IPS DF 4.7 (cell line): ENCODE results near the gene KLK3.
"Not testable (repeated sequence)": the region's sequence is repeated elsewhere in the genome, so short reads cannot be mapped to it uniquely, and the experiment has no call there.

ENCODE experiments used
- DNase-seq: peaks from one replicate; pipeline ENCODE4 v3.0.0-alpha.2; 2013; ENCODE audit warnings: low spot score; ENCODE audit errors: extremely low read depth

The KLK3 gene

GRCh38 chr19:50861496-50862286, 7.0 kb downstream of the KLK3 start:
- DNase-seq: no peak

- no peak for DNase-seq
Measured at GRCh38 chr19:50869479-50869878, 14.8 kb downstream of the KLK3 start.

- DNase-seq: no peak
Measured at GRCh38 chr19:50870417-50871089, 15.8 kb downstream of the KLK3 start.

DNA sequence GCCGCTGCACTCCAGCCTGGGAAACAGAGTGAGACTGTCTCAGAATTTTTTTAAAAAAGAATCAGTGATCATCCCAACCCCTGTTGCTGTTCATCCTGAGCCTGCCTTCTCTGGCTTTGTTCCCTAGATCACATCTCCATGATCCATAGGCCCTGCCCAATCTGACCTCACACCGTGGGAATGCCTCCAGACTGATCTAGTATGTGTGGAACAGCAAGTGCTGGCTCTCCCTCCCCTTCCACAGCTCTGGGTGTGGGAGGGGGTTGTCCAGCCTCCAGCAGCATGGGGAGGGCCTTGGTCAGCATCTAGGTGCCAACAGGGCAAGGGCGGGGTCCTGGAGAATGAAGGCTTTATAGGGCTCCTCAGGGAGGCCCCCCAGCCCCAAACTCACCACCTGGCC, 18.3 kb downstream of the KLK3 start, which contains the start of gene KLK2:
Gene KLK2, plus strand, starts transcription at position 384 of the 400 bp plus-strand sequence. CDS start 35 bp downstream, outside the sequence.
- no peak for DNase-seq

GRCh38 chr19:50874211-50874610, 19.5 kb downstream of the KLK3 start:
- no peak for DNase-seq

GRCh38 chr19:50875795-50876422, 21.2 kb downstream of the KLK3 start:
- DNase-seq: no peak

DNA sequence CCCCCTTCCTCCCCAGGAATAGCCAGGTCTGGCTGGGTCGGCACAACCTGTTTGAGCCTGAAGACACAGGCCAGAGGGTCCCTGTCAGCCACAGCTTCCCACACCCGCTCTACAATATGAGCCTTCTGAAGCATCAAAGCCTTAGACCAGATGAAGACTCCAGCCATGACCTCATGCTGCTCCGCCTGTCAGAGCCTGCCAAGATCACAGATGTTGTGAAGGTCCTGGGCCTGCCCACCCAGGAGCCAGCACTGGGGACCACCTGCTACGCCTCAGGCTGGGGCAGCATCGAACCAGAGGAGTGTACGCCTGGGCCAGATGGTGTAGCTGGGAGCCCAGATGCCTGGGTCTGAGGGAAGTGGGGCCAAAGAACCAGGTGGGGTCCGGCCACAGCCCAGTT, 21.7 kb downstream of the KLK3 start:
- DNase-seq: no peak

- no peak for DNase-seq
Measured at GRCh38 chr19:50877338-50877737, 22.6 kb downstream of the KLK3 start.

GRCh38 chr19:50878851-50879250, 24.1 kb downstream of the KLK3 start:
- no peak for DNase-seq

- DNase-seq: no peak
Measured at GRCh38 chr19:50880241-50880640, 25.5 kb downstream of the KLK3 start.

DNA sequence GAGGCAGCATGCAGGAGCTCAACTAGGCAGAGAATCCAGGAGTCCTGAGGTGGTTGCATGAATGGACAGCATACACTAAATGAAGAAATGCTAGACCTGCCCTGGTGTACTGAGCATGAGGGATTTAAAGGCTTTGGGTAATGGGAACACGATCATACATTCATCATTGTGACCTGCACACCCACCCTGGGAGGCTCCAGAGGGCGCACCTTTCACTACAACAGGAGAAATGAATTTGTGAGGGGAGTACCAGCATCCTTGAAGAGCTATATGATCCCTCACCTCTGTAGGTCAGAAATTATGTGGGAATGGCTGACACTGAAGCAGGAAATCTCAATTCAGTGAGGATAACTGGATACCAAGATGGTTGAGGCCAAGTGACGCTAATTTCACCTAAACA, 27.5 kb downstream of the KLK3 start:
- DNase-seq: no peak

DNA sequence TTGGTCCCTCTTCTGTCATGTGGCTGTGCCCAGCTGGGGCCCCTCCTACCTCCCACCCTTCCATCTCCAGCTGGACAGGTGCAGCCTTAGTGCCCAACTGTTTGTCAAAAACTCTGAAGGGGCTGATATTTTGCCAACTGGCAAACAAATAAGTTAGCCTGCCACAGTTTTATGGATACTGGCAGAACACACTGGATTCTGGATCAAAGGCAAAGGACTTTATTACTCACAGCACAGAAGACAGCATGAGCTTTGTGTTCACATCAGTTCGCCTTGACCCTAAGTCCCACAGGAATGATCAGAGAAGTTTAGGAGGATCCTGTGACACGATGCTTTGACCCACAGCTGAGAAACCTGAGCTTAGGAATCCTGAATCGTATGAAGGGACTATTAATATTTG, 34.9 kb downstream of the KLK3 start:
- no peak for DNase-seq

DNA sequence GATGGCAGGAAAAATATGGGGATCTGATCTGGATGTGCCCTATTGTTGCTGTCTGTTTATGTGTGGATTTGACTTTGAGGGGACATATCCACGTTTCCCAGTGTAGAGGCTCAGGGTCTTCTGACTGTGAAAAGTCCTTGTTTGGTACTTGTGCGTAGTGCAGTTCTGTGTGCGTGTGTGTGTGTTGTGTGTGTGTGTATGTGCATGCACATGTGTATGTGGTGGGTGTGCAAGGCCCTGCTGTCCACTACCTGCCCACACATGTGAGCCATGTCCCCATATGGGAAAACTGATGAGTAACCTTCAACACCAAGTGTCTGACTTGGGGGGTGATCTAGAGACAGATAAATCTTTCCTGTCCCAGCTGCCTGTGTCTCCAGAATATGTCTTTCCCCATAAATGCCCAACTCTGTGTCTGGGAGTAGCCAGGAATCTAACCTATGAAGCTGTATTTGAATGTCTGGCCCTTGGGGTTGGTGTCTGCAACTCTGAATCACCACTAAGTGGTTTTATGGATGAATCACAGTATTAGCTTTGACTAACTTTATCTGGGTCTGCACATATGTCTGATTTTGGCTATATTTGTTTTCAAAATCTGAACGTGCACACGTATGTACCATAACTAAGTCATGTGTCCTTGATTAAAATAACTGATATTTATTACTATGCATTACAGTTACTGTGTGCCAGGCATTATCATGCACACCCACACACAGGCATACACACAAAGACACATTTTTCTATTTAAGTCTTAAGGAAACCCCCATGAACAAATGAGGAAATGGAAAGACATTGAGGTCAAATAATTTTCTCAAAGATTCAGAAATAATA, 35.9 kb downstream of the KLK3 start:
- DNase-seq: no peak

DNA sequence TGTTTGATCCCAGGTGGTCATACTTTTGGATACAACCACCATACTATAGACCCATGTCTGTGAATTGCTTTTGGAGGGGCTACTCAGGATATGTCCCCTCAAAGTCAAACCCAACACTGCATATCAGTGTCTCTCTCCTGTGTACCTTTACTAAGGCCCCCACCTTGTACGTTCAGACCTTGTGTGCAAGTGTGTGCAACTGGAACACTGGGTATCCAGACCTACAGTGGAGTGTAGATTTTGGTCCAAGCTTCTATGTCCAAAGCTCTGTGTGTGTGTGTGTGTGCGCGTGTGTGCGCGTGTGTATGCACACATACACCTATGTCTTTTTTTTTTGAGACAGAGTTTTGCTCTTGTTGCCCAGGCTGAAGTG, 36.5 kb downstream of the KLK3 start:
- no peak for DNase-seq

DNA sequence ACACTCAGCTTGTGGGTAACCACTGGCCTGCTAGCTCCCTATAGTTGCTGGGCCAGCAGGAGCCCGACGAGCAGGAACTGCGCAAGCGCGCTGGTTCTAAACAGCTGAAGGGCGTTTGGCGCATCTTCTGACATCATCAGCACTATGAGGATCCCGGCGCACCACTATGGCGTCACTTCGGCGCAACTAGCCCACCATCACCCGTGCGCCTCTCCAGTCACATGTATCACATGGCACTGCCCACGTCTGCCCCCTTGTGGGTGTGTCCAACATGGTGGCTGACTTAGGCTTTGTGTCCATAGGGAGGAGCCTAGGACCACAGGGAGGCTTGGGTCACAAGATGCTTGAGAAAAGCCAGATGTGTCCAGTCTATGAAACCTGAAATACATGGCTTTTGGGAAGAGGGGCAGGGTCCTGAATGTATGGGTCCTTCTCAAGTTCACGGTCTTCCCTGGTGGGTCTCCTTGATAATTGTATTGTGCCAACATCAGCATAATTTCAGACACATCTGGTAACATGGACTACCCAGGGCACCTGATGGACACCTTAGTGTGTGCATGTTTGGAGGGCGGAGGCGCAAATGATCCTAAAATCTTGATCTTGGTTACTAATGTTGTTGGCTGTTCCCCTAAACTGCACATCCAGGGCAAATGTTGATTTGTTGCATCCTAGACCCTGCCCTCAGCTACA, 38.5 kb downstream of the KLK3 start:
- peak; percentile 9 for DNase-seq

DNA sequence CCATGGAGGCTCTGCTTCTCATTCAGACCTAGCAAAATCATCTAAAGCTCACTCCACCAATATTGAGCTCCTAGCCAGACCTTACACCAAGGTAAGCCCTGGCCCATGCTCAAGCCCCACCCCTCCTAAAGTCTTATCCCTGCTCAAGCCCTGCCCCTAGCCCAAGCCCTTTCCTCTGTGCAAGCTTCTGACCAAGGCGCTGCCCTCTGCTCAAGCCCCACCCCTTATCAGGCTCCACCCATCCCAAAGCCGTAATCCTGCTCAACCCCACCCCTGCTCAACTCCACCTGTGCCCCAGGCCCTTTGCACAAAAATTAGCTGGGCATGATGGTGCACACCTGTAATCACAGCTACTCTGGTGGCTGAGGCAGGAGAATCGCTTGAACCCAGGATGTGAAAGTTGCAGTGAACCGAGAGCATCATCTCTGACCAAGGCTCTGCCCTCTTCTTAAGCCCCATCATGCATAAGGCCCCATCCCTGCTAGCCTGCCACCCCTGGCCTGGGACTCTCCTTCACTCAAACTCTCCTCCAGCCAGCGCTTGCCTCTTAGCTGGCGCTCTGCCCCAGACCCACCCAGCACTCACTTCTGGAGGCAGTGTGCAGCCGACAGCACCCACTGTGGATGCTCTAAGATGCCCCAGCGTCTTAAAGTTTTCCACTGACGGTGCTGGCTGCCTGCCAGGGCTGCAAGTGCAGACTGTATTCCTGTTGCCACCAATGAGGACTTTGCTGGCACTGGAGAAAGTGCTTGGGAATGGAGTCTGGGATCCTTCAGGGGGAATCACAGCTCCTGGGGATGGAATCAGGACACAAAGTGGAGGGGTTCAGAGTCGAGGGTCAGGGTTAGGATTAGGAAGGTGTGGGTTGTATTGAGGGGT, 40.0 kb downstream of the KLK3 start:
- no peak for DNase-seq

DNA sequence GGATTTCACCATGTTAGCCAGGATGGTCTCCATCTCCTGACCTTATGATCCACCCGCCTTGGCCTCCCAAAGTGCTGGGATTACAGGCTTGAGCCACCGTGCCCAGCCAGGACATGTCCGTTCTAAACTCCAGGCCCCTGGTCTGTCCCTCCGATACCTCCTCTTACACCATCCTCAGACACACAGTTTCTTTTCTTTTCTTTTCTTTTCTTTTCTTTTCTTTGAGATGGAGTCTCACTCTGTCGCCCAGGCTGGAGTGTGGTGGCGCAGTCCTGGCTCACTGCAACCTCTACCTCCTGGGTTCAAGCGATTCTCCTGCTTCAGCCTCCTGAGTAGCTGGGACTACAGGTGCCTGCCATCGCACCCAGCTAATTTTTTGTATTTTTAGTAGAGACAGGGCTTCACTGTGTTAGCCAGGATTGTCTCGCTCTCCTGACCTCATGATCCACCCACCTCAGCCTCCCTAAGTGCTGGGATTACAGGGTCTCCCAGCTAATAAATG, 41.4 kb downstream of the KLK3 start:
- not testable (repeated sequence) for DNase-seq

DNA sequence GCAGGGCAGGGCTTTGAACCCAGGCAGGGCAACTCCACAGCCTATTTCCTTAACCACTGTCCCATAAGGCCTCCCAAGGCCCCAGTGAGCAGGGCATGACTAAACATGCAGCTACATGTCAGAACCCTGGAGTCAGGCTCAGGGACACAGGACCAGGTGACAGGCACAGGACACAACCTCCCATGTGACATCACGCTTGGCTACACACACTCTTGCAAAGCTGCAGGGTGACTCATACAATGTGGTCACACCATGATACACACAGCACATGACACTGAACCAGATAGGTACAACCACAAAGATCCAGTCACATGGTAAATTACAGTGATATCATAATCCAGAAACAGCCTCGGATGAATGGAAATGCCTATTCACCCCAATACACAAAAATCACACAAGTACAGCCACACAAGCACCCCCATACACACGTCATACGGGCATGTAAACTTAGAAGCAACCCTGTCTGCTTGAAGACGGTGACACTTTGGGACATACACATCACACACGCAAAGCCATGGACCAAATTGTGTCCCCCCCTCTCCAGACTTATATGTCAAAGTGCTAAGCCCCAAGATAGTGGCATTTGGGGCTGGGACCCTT, 42.0 kb downstream of the KLK3 start:
- no peak for DNase-seq

DNA sequence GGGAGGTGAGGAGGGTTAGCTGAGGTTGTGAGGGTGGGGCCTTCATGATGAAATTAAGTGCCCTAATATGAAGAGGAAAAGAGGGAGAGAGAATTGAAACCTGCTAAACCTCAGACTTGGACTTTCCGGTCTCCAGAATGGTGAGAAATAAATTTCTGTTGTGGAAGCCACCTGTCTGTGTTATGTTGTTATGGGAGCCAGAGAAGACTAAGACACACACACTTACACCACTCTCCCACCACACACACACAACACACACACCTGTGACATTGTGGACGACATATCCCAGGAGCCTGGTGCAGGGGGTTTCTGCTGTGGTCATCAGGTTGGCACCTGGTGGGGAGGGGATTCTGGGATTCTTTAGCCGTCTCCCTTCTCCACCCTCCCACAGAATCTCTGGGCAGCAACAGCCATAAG, 42.5 kb downstream of the KLK3 start:
- no peak for DNase-seq
